ENCODE results near the gene S100A3. TPM values are rescaled to one million over a fixed set of nuclear protein-coding genes. Genes with fewer than 3 reads are reported as not detected.

The S100A3 gene
- polyA plus RNA-seq, 3 donors, result 0.32 to 0.57 TPM; not detected in 1

DNA sequence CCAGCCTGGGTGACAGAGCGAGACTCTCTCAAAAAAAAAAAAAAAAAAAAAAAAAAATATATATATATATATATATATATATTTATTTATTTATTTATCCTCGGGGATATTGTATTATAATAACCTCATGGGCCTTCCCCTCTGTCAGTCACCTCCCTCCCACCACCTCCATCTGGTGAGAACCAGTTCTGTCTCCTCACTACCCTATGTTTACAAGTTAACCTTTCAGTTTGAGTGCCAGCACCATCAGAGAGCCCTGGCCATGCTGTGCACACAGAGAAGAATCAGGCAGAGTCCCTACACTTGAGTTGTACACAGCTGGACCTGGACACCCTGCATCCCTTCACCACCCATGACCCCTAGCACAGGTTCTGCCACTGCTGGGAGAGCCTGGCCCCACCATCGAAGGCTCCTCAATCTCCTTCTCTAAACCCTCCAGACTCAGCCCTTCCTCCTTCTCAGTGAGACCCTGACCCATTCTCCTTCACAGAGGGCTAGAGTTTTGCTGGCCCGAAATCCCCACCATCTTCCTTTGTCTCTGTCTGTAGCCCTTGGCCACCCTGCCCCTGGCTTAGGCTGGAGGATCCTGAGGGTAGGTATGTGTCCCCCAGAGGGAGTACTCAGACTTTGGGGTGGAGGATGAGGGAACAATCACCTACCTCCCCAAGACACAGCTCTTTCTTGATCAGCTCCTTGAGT is 9.5 kb downstream of the S100A3 start:
- no peak for DNase-seq (ENCODE audit: extremely low read depth in 1 of 11, low read depth in 9 of 11, low spot score in 4 of 11)

DNA sequence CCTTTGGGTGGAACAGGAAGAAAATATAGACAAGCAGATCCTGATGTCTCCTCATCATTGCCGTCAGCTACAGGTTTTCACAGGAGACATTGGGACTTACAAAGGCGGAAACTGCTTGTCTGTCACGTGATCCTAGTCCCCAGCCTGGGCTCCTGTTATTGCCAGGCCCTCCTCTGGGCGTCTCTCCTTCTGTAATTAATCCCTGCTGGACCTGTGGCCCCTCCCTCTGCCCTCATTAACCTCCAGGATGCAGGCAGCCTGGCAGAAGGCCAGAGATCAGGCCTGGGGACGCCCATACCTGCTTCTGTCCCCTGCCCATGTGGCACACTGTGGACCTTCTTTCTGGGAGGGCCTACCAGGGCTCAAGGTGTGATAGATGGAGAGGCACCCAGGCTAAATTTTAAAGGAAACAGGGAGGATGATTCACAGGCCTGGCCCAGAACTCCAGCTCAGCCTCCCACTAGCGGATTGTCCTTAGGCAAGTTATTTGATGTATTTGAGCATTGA is 10.7 kb downstream of the S100A3 start:
- DNase-seq (ENCODE audit: extremely low read depth in 1 of 11, low read depth in 9 of 11, low spot score in 4 of 11), result no peak

DNA sequence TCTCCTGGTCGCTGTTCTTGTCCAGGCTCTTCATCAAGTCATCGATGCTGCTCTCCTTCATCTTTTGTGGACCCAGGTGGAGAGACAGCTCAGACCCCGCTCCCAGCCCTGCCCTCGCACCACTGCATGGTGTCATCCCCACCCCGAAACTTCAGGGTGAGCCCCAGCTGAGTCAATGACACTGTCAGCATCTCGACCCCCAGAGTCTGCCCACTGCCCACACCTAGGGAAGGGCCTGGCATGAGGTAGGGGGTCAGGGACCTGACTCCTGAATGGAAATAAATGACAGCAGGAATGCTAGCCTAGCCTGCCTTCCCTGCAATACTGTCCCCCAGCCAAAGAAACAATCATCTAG is 11.7 kb downstream of the S100A3 start:
- no peak for DNase-seq (ENCODE audit: extremely low read depth in 1 of 11, low read depth in 9 of 11, low spot score in 4 of 11)

DNA sequence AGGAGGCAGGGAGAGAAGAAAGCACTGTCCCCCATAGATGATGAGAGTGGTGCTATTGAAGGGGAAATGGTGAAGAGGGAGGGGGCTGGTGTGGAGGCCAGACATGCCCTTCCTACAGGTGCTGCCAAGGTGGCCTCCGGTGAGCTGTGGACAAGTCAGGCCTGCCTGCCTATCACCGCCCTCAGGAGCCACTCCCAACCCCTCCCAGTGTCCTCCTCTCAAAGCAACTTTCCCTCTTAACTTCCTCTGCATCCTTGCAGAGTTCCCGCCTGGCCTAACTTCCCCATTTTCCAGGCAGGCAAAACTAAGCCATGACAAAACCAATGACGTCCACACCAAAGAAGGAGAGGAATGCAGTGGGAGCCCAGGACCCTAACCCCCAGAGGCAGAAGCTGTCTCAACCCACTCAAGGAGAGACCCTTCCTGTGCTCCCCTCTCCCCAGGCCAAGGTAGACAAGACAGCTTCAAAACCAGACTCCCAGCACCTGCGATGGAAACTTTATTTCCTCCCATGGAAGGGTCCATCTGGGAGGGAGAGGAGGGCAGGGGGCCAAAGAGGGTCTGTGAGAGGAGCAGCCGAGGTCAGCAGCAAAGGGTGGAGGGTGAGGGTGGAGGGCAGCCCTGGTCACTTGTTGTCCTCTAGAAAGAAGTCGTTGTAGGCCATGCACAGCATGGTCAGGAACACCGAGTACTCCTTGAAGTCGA is 12.2 kb downstream of the S100A3 start:
- DNase-seq (ENCODE audit: extremely low read depth in 1 of 11, low read depth in 9 of 11, low spot score in 4 of 11), result no peak

DNA sequence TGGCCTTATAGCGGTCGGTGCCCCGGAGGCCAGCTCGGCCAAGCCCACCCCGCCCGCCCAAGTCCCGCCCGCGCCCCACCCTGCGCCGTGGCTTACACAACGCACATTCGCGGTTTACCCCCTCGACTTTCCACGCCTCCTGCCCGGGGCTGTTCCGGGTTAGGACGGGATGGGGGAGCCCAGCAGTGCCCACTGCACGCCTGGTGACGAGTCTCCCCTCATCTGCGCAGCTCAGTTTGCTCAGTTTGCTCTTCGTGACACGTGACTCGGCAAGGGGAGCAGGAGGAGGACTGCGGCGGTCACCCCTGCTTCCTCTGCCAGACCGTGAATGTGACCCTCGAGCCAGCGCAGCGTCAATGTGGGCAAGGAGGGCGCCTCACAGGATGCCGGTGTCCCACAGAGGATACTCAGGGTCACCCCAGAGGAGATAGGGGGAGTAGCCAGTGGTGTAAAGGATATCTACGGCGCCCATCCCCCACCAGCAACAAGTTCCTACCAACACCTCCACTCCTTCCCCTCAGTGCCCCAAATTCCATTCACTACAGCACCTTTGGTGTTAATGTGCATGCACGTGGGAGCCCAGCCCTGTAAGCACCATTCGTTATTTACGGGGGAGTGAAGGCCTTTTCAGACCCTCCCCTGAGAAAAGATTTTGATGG is 12.9 kb downstream of the S100A3 start:
- DNase-seq (ENCODE audit: extremely low read depth in 1 of 11, low read depth in 9 of 11, low spot score in 4 of 11), result peak in 6 of 11 donors; percentile 43 to 51 (median 49)

DNA sequence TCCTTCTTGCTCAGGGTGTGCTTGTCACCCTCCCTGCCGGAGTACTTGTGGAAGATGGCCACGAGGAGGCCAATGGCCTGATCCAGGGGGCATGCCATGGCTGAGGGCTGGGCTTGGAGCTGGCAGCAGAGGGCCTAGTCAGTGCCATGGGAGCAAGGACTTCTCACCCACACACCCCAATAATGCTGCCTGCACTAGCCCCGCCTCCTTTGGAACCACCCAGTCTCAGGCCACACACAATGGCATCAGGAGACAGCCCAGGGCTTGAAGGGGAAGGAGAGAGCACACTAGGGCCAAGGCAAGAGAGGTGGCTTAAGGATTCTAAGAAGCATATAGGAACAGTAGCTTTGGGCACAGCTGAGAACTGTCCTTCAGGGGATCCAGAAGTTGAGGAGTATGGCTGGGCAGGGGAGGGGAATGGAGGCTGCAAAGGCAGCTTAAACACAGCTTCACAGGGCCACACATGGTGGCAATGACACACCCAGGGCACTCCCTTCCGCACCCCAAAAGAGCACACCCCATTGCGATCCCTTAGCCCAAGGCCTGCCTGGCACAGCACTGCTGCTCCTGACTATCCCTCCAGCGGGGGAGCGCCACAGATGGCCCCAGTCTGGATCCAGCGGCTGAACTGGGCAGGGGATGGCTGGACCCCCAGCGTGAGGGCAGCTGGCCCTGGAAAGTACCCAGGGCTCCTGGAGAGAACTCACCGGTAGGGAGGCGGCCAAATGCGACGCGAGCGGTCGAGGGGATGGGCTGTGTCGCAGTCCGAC is 13.6 kb downstream of the S100A3 start, which contains the start of gene S100A6:
S100A6 (minus strand) TSS at position 750 of the 770 bp plus-strand sequence; CDS start at position 98, 652 bp downstream.
- no peak for DNase-seq (ENCODE audit: extremely low read depth in 1 of 11, low read depth in 9 of 11, low spot score in 4 of 11)

DNA sequence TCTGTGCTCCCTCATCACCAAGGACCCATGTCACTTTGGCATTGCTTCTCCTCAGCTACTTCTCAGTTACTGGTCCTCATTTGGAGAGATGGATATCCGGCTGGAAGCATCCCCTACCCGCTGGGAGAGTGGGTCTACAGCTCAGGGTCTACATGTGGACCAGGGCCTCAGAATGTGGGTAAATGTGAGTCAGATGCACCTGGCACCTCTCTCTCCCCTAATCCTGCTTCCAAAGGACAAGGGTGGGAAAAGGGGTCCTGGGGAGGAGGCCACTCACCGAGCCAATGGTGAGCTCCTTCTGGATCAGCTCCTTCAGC is 14.2 kb downstream of the S100A3 start:
- DNase-seq (ENCODE audit: extremely low read depth in 1 of 11, low read depth in 9 of 11, low spot score in 4 of 11), result no peak

DNA sequence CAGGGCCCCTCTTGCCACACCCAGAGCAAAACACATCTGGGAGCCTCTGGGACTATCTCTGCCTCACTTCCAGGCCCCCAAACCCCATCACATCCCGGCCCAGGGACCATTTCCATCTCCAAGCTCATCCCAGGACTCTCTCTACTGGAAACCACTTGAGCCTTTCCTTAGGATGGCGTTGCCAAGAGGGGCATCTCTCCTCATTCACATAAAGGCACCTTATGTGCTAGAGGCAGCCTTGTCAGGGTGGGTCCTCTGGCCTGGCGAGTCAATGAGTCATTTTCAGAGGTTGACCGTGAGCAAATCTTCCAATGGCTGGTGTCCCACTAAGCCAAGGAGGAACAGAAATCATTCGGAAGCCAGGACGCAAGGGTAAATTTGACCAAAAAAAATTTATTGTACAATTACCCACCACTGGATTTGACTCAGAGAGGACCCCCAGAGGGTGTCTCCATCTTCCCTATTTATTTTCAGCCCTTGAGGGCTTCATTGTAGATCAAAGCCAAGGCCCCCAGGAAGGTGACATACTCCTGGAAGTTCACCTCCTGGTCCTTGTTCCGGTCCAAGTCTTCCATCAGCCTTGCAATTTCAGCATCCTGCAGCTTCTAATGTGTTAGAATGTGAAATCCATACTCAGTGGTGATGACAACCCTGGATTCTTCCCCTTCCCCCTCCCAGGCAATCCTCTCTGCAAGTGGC is 14.7 kb downstream of the S100A3 start:
- DNase-seq (ENCODE audit: extremely low read depth in 1 of 11, low read depth in 9 of 11, low spot score in 4 of 11), result no peak

DNA sequence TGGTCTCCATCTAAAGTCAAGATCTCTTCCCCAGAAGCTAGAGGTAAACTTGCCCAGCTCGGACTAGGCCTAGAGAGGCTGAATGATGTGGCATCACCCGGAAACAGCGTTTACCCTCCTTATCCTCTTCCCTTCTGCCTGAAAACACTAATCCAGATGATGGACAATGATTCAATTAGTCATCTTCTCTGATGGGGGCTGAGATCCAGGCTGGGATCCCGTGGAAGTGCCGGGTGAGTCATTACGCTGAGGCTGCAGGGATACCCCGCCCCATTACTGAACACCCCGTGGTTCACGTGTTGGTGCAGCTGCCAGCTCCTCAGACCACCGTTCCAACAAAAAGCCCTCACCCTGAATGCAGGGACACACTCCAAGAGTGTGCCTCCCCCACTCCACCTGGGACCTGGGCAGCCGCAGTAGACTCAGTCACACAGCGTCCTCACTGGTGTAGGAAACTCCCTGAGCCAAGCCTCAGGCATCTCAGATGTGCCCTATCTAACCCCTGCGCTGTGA is 15.3 kb downstream of the S100A3 start:
- DNase-seq (ENCODE audit: extremely low read depth in 1 of 11, low read depth in 9 of 11, low spot score in 4 of 11), result no peak

DNA sequence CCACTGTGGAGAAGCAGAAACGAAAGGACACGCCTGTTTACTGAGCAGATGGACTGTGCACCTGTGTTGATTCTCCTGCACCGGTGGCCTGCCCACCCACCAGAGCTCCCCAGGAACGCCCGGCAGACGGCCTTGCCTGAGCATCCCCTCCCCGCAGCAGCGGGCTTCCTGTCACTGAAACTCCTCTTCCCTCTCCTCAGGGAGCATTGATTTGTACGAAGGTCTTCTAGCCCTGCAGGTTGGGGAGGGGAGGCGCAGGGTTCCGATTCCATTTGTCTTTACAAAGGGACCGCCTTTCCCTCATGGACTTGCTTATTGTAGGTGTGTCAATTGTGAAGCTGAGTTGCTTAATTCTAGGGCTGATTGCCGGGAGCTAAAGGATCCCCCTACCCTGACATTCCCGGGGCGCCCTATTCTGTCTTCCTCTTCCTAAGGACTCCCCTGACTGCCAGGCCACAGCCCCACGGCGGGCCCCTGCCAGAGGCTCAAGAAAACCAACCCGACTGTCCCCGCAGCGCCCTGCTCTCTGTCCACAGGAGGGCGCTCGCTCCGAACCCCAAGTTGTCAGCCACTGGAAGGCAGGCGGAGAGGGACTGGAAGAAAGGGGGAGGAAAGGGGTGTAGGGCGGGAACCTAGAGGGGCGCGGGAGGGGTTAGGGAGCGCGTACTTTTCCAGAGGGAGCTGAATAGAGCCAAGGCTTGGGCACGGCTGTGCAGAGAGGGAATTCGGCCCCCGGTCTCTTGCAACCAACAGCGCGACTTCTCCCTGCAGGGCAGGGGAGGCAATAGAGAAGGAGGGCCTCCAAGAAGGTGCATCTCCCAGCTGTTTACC is 16.1 kb downstream of the S100A3 start:
- peak in 8 of 11 donors; percentile 66 to 84 (median 74) for DNase-seq (ENCODE audit: extremely low read depth in 1 of 11, low read depth in 9 of 11, low spot score in 4 of 11)

DNA sequence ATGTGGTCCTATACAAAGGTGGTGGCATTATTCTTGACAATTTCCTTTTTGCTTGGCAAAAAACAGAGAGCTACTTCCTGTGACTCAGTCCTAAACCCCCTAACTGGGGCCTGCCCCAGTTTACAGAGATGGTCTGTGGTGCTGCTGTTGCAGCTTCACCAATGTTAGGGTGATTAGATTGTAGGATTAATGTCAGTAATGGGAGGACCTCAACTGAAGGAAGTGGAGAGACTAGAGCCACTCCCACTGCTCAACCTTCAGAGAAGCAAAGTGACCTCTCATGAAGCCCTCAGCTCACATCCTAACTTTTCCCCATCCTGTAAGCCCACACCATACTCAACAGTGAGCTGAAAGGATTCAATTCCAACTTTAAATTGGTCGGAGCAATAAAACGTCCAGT is 16.9 kb downstream of the S100A3 start:
- DNase-seq (ENCODE audit: extremely low read depth in 1 of 11, low read depth in 9 of 11, low spot score in 4 of 11), result no peak

DNA sequence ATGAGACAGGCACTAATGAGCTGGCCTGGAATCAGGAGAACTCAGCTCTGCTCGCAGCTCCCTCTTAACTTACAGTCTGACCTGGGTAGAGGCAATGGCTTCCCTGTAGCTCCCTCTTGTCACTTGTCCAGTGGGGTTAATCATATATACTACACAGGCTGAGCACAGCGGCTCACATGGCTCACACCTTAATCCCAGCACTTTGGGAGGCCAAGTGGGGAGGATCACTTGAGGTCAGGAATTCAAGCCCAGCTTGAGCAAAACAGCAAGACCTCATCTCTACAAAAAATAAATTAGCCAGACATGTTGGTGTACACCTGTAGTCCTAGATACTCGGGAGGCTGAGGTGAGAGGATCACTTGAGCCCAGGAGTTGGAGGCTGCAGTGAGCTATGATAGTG is 17.4 kb downstream of the S100A3 start:
- DNase-seq (ENCODE audit: extremely low read depth in 1 of 11, low read depth in 9 of 11, low spot score in 4 of 11), result no peak

DNA sequence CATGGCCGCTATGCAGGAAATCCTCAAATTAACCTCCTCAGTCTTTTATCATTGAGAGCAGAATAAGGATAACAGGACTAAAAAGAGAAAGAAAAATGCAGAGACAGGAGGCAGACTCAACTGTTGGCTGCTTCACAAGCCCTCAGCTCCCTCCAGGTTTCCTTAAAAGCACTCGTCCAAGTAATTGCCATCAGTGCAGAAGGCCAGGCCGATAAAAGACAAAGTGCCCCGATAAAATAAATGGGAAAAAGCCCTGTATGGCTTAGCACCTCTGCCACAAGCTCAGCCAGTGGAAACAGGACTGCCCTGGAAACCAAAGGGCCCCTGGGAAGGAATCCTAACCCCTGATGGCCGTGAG is 21.4 kb downstream of the S100A3 start:
- DNase-seq (ENCODE audit: extremely low read depth in 1 of 11, low read depth in 9 of 11, low spot score in 4 of 11), result no peak

DNA sequence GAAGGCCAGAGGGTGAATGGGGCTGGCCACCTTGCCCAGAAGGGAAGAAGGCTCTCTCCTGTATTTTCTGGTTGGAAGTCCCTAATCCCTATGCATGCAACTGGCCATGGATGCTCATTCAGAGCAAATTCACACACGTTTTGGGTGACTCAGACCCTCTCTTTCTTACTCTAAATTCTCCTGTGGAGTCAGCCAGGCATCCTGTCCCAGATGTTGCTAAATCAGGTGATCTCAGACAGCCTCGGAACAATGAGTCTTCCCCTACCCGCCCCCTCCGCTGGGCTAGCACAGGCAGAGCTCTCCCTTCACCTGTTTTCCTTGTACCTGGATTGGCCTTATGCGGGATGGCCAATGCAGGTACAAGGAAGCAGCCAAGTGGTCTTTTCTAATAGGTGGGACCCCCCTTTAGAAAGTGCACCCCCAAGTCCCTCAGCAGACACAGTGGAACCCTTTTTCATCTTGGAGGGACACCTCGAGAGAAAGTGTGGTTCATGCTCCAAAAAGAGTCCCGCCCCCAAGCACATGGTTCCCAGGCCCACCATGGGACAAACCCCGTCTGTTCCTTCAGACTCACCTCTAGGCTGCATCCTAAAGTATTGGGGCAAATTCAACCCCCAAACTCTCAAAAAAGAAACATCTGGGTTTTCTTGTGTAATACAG is 21.9 kb downstream of the S100A3 start:
- DNase-seq (ENCODE audit: extremely low read depth in 1 of 11, low read depth in 9 of 11, low spot score in 4 of 11), result no peak

DNA sequence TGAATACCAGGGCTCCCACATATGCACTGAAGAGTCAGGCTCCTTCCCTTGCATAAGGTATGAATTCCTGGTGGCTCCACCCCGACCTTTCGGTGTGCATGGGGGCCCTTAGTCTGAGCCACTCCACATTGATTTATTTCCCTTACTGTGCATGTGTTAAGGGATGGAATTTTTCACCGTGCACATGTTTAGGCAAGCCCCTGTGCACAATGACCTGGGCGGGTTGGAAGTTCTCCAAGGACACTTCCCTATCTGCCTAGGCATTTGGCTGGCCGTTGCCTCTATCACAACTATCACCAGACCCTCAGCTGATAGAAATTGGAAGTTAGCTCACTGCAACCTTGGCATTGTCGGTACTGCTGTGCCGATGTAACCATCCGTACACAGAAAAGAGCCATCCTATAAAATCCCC is 22.9 kb downstream of the S100A3 start:
- DNase-seq (ENCODE audit: extremely low read depth in 1 of 11, low read depth in 9 of 11, low spot score in 4 of 11), result no peak

DNA sequence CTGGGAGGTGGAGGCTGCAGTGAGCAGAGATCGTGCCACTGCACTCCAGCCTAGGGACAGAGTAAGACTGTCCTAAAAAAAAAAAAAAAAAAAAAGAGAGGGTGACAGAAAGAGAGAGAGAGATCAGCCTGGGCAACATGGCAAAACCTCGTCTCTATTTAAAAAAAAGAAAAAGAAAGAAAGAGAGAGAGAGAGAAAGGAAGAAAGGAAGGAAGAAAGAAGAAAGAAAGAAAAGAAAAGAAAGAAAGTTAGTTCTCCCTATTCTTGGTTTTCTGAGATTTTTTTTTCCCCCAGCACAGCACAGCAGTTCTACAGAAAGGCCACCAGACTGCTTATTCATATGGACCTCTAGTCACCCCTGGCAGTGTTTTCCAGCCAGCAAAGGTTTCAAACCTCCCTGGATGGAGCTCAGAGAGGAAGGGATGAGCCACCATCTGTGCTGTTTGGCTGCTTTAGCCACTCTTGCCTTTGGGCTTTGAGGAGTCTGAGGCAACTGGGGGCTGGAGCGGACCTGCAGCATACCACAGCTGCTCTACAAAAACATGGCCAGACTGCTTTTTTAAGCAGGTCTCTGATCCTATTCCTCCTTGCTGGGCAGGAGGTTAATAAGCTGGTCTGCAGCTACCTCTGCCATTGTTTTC is 23.9 kb downstream of the S100A3 start:
- DNase-seq (ENCODE audit: extremely low read depth in 1 of 11, low read depth in 9 of 11, low spot score in 4 of 11), result no peak

All from renal cortex interstitium (tissue), 11 donors.